ENCODE results near the gene ARSH.

GRCh38 chrX:3046253-3047240, 40.2 kb downstream of the ARSH start:
- TF ChIP-seq CTCF (IDR thresholded peaks at IDR 0.05; ENCODE audit: insufficient read depth, low read length, poor library complexity, severe bottlenecking) = no peak
- no peak for TF ChIP-seq EZH2phosphoT487 (conservative IDR thresholded peaks at IDR 0.05; ENCODE audit: low read length)
